K562 (cell line): Measurements from ENCODE around the gene NPC1L1. TPM values are rescaled to one million over a fixed set of nuclear protein-coding genes. Genes with fewer than 3 reads are reported as not detected.

ENCODE experiments used
- E2F5 ChIP-seq: sonication (generic); formaldehyde crosslinking; IDR thresholded peaks from 2 replicates; pipeline ENCODE4 v1.8.0; 2022; ENCODE audit warnings: mild to moderate bottlenecking, missing genetic modification reagents
- ETV5 ChIP-seq: sonication (generic); formaldehyde crosslinking; IDR thresholded peaks from 2 replicates; pipeline ENCODE4 v1.4.0; 2020; ENCODE audit warnings: low read depth, mild to moderate bottlenecking, missing genetic modification reagents
- FOS ChIP-seq: IDR thresholded peaks from 3 replicates; pipeline ENCODE4 v1.6.1; 2011; ENCODE audit not compliant: insufficient read length; ENCODE audit errors: extremely low read depth
- GABPB1 ChIP-seq: sonication (generic); formaldehyde crosslinking; IDR thresholded peaks from 2 replicates; pipeline ENCODE4 v1.8.0; 2022; ENCODE audit warnings: mild to moderate bottlenecking, missing genetic modification reagents
- KLF10 ChIP-seq: fragments of 250-450 bp; sonication (Bioruptor Pico); IDR thresholded peaks from 2 replicates; pipeline ENCODE4 v1.6.1; 2021; ENCODE audit warnings: matching md5 sums
- KLF6 ChIP-seq: fragments of 250-450 bp; sonication (Bioruptor Pico); IDR thresholded peaks from 2 replicates; pipeline ENCODE4 v1.4.0; 2020; ENCODE audit warnings: mild to moderate bottlenecking, moderate library complexity, borderline replicate concordance
- MAFG ChIP-seq: fragments of 450-650 bp; conservative IDR thresholded peaks from 2 replicates; pipeline ENCODE4 v1.6.1; 2016; ENCODE audit warnings: missing genetic modification characterization, missing compliant biosample characterization
- NELFE ChIP-seq: IDR thresholded peaks from 2 replicates; pipeline ENCODE4 v1.6.1; 2011; ENCODE audit warnings: mild to moderate bottlenecking; ENCODE audit not compliant: insufficient read depth, insufficient read length
- NFIC ChIP-seq: fragments of 450-650 bp; IDR thresholded peaks from 2 replicates; pipeline ENCODE4 v1.6.1; 2017; ENCODE audit warnings: mild to moderate bottlenecking, inconsistent platforms
- PHTF2 ChIP-seq: fragments of 250-450 bp; sonication (Bioruptor Pico); IDR thresholded peaks from 2 replicates; pipeline ENCODE4 v1.5.0; 2021; ENCODE audit warnings: mild to moderate bottlenecking
- SAP30 ChIP-seq: fragments of 200-600 bp; sonication (generic); IDR thresholded peaks from 2 replicates; pipeline ENCODE4 v1.6.1; 2012; ENCODE audit warnings: borderline replicate concordance, low read depth, mild to moderate bottlenecking, moderate library complexity, low read length, control low read depth, inconsistent platforms; ENCODE audit not compliant: insufficient read depth, poor library complexity, severe bottlenecking
- SETDB1 ChIP-seq: IDR thresholded peaks from one replicate; pipeline ENCODE4 v1.6.1; 2012; ENCODE audit warnings: low read length, control low read depth, inconsistent platforms
- SFPQ ChIP-seq: fragments of 200-400 bp; formaldehyde crosslinking; IDR thresholded peaks from 2 replicates; pipeline ENCODE4 v1.6.1; 2017; ENCODE audit warnings: mild to moderate bottlenecking, low read depth, low read length, moderate library complexity
- STAT5A ChIP-seq: IDR thresholded peaks from 2 replicates; pipeline ENCODE4 v1.6.1; 2012; ENCODE audit warnings: low read length, inconsistent platforms, borderline replicate concordance
- TAF15 ChIP-seq: fragments of 200-400 bp; formaldehyde crosslinking; IDR thresholded peaks from 2 replicates; pipeline ENCODE4 v1.6.1; 2017; ENCODE audit warnings: mild to moderate bottlenecking, low read depth, low read length, moderate library complexity
- ZKSCAN8 ChIP-seq: fragments of 200-800 bp; sonication (Bioruptor generic); IDR thresholded peaks from 2 replicates; pipeline ENCODE4 v1.6.1; 2016; ENCODE audit warnings: missing genetic modification characterization, missing compliant biosample characterization
- ZNF23 ChIP-seq: fragments of 250-450 bp; sonication (Bioruptor Pico); IDR thresholded peaks from 2 replicates; pipeline ENCODE4 v1.4.0; 2020; ENCODE audit warnings: mild to moderate bottlenecking
- polyA plus RNA-seq, 8 experiments: library from polyadenylated mRNA; depleted of rRNA in 4 of 8; stranded (reverse) in 5 of 8; unstranded in 3 of 8; fragments of >200 nt; fragmentation: Nextera tagmentation in 2 of 8; fragmentation: Illumina TruSeq in 1 of 8; extraction: Ambion mirVana in 2 of 8; extraction: Trizol in 1 of 8; gene quantifications; 2 replicates each; pipeline versions ENCODE4 v1.2.1 to v1.2.3, GENCODE V29; 2011 to 2014; ENCODE audit warnings: inconsistent platforms in 1 of 8, missing spikeins in 1 of 8
- total RNA-seq, 7 experiments: library from RNA; depleted of rRNA in 6 of 7; stranded (reverse); fragments of >200 nt in 6 of 7; fragmentation: Illumina TruSeq in 2 of 7; extraction: Trizol in 2 of 7; gene quantifications; 2 replicates each; pipeline versions ENCODE4 v1.2.1 to v1.2.3, GENCODE V29; 2011 to 2021; ENCODE audit warnings: low replicate concordance in 1 of 7
- TF ChIP-seq, protein P1 (sequence below): sonication (generic); formaldehyde crosslinking; IDR thresholded peaks from 2 replicates; pipeline ENCODE4 v1.8.1; 2023; ENCODE audit warnings: mild to moderate bottlenecking, missing genetic modification reagents
- TF ChIP-seq, protein P2 (sequence below): sonication (generic); formaldehyde crosslinking; IDR thresholded peaks from 2 replicates; pipeline ENCODE4 v1.8.0; 2022; ENCODE audit warnings: mild to moderate bottlenecking, missing genetic modification reagents

The NPC1L1 gene
- total and polyA plus RNA-seq, 9 of the 15 experiments (the other 6 are each of a cell fraction or from before 2014, with no cell fraction given), result 0.01 to 0.18 (median 0.07) TPM; not detected in 4

GRCh38 chr7:44490351-44491200 lies 50.6 kb downstream of the NPC1L1 start, which contains the start of gene NUDCD3 (continued):
- TF ChIP-seq SFPQ (no peak), ETV5 (CRISPR knock-in tag) (peak; percentile 94), KLF10 (CRISPR knock-in tag) (no peak), KLF6 (CRISPR knock-in tag) (0 out of 2 replicates have a peak, but pooled peaks have one; percentile 10), NELFE (no peak), ZKSCAN8 (CRISPR knock-in tag) (no peak), NFIC (peak; percentile 74), GABPB1 (CRISPR knock-in tag) (peak; percentile 100), ZNF23 (no peak), E2F5 (CRISPR knock-in tag) (peak; percentile 81; the same call in 1 of the 2 replicates), PHTF2 (0 out of 2 replicates have a peak, but pooled peaks have one; percentile 39), FOS (no peak), STAT5A (no peak), SETDB1 (no peak), SAP30 (peak; percentile 79), TAF15 (no peak), MAFG (tag) (no peak)
- TF ChIP-seq, protein P1, sequence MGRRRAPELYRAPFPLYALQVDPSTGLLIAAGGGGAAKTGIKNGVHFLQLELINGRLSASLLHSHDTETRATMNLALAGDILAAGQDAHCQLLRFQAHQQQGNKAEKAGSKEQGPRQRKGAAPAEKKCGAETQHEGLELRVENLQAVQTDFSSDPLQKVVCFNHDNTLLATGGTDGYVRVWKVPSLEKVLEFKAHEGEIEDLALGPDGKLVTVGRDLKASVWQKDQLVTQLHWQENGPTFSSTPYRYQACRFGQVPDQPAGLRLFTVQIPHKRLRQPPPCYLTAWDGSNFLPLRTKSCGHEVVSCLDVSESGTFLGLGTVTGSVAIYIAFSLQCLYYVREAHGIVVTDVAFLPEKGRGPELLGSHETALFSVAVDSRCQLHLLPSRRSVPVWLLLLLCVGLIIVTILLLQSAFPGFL (CRISPR knock-in tag), result peak; percentile 53; the same call in 1 of the 2 replicates
- TF ChIP-seq, protein P2, sequence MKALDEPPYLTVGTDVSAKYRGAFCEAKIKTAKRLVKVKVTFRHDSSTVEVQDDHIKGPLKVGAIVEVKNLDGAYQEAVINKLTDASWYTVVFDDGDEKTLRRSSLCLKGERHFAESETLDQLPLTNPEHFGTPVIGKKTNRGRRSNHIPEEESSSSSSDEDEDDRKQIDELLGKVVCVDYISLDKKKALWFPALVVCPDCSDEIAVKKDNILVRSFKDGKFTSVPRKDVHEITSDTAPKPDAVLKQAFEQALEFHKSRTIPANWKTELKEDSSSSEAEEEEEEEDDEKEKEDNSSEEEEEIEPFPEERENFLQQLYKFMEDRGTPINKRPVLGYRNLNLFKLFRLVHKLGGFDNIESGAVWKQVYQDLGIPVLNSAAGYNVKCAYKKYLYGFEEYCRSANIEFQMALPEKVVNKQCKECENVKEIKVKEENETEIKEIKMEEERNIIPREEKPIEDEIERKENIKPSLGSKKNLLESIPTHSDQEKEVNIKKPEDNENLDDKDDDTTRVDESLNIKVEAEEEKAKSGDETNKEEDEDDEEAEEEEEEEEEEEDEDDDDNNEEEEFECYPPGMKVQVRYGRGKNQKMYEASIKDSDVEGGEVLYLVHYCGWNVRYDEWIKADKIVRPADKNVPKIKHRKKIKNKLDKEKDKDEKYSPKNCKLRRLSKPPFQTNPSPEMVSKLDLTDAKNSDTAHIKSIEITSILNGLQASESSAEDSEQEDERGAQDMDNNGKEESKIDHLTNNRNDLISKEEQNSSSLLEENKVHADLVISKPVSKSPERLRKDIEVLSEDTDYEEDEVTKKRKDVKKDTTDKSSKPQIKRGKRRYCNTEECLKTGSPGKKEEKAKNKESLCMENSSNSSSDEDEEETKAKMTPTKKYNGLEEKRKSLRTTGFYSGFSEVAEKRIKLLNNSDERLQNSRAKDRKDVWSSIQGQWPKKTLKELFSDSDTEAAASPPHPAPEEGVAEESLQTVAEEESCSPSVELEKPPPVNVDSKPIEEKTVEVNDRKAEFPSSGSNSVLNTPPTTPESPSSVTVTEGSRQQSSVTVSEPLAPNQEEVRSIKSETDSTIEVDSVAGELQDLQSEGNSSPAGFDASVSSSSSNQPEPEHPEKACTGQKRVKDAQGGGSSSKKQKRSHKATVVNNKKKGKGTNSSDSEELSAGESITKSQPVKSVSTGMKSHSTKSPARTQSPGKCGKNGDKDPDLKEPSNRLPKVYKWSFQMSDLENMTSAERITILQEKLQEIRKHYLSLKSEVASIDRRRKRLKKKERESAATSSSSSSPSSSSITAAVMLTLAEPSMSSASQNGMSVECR (CRISPR knock-in tag), result peak; percentile 91
